GM12878 (cell line): ENCODE results near the gene SLC26A1. TPM values are rescaled to one million over a fixed set of nuclear protein-coding genes. Genes with fewer than 3 reads are reported as not detected.

Experiments
- ATAC-seq: fragments of 200-7000 bp; cut with Tn5 transposase; 3 replicates; pipeline ENCODE4 v1.9.1; 2020; ENCODE audit warnings: mild to moderate bottlenecking, moderate library complexity
- BruUV-seq: library from RNA; stranded (reverse); fragments of 400-500 nt; replicated peaks from 2 replicates; lab custom pipeline; 2021; lab: Mats Ljungman, UMichigan
- CTCF ChIA-PET: fragments of 300-600 bp; sonication (Branson Sonifier 250); formaldehyde crosslinking; extraction: SDS; loops from one replicate; lab custom pipeline; 2021; ENCODE audit warnings: inconsistent platforms; lab: Yijun Ruan, JAX
- POLR2A ChIA-PET: fragments of 350-600 bp; formaldehyde crosslinking; extraction: SDS; loops from one replicate; lab custom pipeline; 2021; ENCODE audit warnings: inconsistent platforms; lab: Charles Lee
- RAD21 ChIA-PET: fragments of 300-600 bp; sonication (Branson Sonifier 250); formaldehyde crosslinking; loops from one replicate; lab custom pipeline; 2023; ENCODE audit warnings: antibody characterized with exemption; ENCODE audit not compliant: unreplicated experiment; lab: Charles Lee
- SMC1A ChIA-PET: fragments of 300-600 bp; sonication (Branson Sonifier 250); formaldehyde crosslinking; loops from one replicate; lab custom pipeline; 2023; ENCODE audit not compliant: unreplicated experiment, uncharacterized antibody; lab: Charles Lee
- DNase-seq: peaks from one replicate; pipeline ENCODE4 v3.0.0-alpha.2; 2011; ENCODE audit warnings: low read depth, low spot score
- FAIRE-seq: peaks from 3 replicates; lab custom pipeline; 2011; peaks lifted over from hg19 to GRCh38; lab: Jason Lieb, UNC
- H2AFZ ChIP-seq: 2 replicates; pipeline ENCODE4 v1.6.0; 2011; ENCODE audit warnings: low read depth, low read length, control low read depth; ENCODE audit not compliant: control insufficient read depth
- H3K27ac ChIP-seq: 2 replicates; pipeline ENCODE4 v1.5.1; 2011; ENCODE audit warnings: control low read depth; ENCODE audit not compliant: control insufficient read depth, insufficient read depth
- H3K27me3 ChIP-seq, 2 experiments: replicated peaks in 1 of 2; 2 replicates each; pipeline versions ENCODE4 v1.6.0 to v1.6.1; 2011; ENCODE audit warnings: low read length in 1 of 2; ENCODE audit not compliant: control insufficient read depth in 2 of 2, insufficient read depth in 2 of 2
- H3K36me3 ChIP-seq, 2 experiments: 2 replicates each; pipeline ENCODE4 v1.5.1; 2011; ENCODE audit warnings: low read length in 1 of 2; ENCODE audit not compliant: control insufficient read depth in 2 of 2, insufficient read depth in 2 of 2
- H3K4me1 ChIP-seq: 2 replicates; pipeline ENCODE4 v1.6.1; 2011; ENCODE audit warnings: mild to moderate bottlenecking, low read length, moderate library complexity, mixed read lengths; ENCODE audit not compliant: control insufficient read depth, insufficient read depth
- H3K4me2 ChIP-seq: 2 replicates; pipeline ENCODE4 v1.6.0; 2011; ENCODE audit warnings: control low read depth; ENCODE audit not compliant: control insufficient read depth, insufficient read depth
- H3K4me3 ChIP-seq: fragments of 200-600 bp; sonication (generic); 2 replicates; pipeline ENCODE4 v1.5.1; 2016
- H3K79me2 ChIP-seq: 2 replicates; pipeline ENCODE4 v1.6.0; 2011; ENCODE audit warnings: low read length; ENCODE audit not compliant: control insufficient read depth, insufficient read depth
- H3K9ac ChIP-seq: 2 replicates; pipeline ENCODE4 v1.8.0; 2011; ENCODE audit warnings: low read length, control low read depth, mixed read lengths; ENCODE audit not compliant: control insufficient read depth, insufficient read depth
- H3K9me3 ChIP-seq: replicated peaks from 3 replicates; pipeline ENCODE4 v1.5.1; 2011; ENCODE audit warnings: mild to moderate bottlenecking, low read length; ENCODE audit not compliant: control insufficient read depth, insufficient read depth
- H4K20me1 ChIP-seq: 2 replicates; pipeline ENCODE4 v1.6.0; 2011; ENCODE audit not compliant: control insufficient read depth, insufficient read depth
- CHD1 ChIP-seq: IDR thresholded peaks from 2 replicates; pipeline ENCODE4 v1.6.1; 2012; ENCODE audit warnings: low read depth, low read length, improper control_type of control experiment
- EZH2 ChIP-seq: IDR thresholded peaks from 2 replicates; pipeline ENCODE4 v1.6.1; 2012; ENCODE audit warnings: low read depth, mild to moderate bottlenecking, control low read depth, inconsistent platforms, low read length, borderline replicate concordance; ENCODE audit not compliant: control insufficient read depth
- KAT2A ChIP-seq: conservative IDR thresholded peaks from 2 replicates; pipeline ENCODE4 v1.6.1; 2011; ENCODE audit warnings: low read depth, low read length; ENCODE audit not compliant: control insufficient read depth
- MTA3 ChIP-seq: IDR thresholded peaks from 2 replicates; pipeline ENCODE4 v1.6.1; 2012; ENCODE audit warnings: low read length, inconsistent platforms, borderline replicate concordance
- RAD51 ChIP-seq: fragments of 450-650 bp; IDR thresholded peaks from 2 replicates; pipeline ENCODE4 v1.6.1; 2016; ENCODE audit warnings: moderate library complexity, mild to moderate bottlenecking, inconsistent platforms
- RB1 ChIP-seq: fragments of 450-650 bp; formaldehyde crosslinking; IDR thresholded peaks from 2 replicates; pipeline ENCODE4 v1.6.1; 2017; ENCODE audit warnings: mild to moderate bottlenecking, borderline replicate concordance
- YY1 ChIP-seq: IDR thresholded peaks from 2 replicates; pipeline ENCODE4 v1.6.1; 2011; ENCODE audit warnings: low read depth, mild to moderate bottlenecking, low read length
- ZZZ3 ChIP-seq: IDR thresholded peaks from 2 replicates; pipeline ENCODE4 v1.6.1; 2011; ENCODE audit warnings: low read depth; ENCODE audit not compliant: control insufficient read depth, insufficient read length
- WGBS: methylation state at CpG from one replicate; pipeline ENCODE4 v1.1.6; 2016; ENCODE audit warnings: low lambda C conversion rate; ENCODE audit not compliant: insufficient replicate concordance, insufficient coverage; ENCODE audit errors: missing lambda C conversion rate; 5-methylcytosine and 5-hydroxymethylcytosine counted together
- in situ Hi-C: fragments of 300-500 bp; cut with MboI; formaldehyde crosslinking; loops from 9 replicates; pipeline ENCODE4 v1.14.3; 2018; ENCODE audit warnings: mixed read lengths
- intact Hi-C: fragments of 100-400 bp; cut with micrococcal nuclease; formaldehyde crosslinking; loops from one replicate; pipeline ENCODE4 v1.14.2; 2022; ENCODE audit not compliant: unreplicated experiment
- polyA plus RNA-seq, 11 experiments: library from polyadenylated mRNA; depleted of rRNA in 4 of 11; unstranded in 6 of 11; stranded (reverse) in 5 of 11; fragments of >200 nt; fragmentation: Nextera tagmentation in 4 of 11; fragmentation: Illumina TruSeq in 1 of 11; extraction: Ambion mirVana in 4 of 11; extraction: Trizol in 1 of 11; gene quantifications; 1 replicate in 1 of 11; 2 replicates in 10 of 11; pipeline versions ENCODE4 v1.2.1 to v1.2.3, GENCODE V29; 2011 to 2016; ENCODE audit warnings: inconsistent platforms in 2 of 11, missing spikeins in 2 of 11, low read depth in 1 of 11
- total RNA-seq, 4 experiments: library from RNA; depleted of rRNA in 3 of 4; stranded (reverse); fragments of >200 nt in 3 of 4; fragmentation: Illumina TruSeq in 1 of 4; extraction: Trizol in 1 of 4; gene quantifications; 2 replicates each; pipeline versions ENCODE4 v1.2.1 to v1.2.3, GENCODE V29; 2013 to 2021
- TF ChIP-seq, protein P1 (sequence below): fragments of 450-650 bp; IDR thresholded peaks from 2 replicates; pipeline ENCODE4 v1.6.1; 2017; ENCODE audit warnings: mild to moderate bottlenecking
- TF ChIP-seq, protein P2 (sequence below): fragments of 450-650 bp; formaldehyde crosslinking; IDR thresholded peaks from 2 replicates; pipeline ENCODE4 v1.5.0; 2022; ENCODE audit warnings: mild to moderate bottlenecking, missing genetic modification characterization

The SLC26A1 gene
- total and polyA plus RNA-seq, 10 of the 15 experiments (the other 5 are each of a cell fraction or from before 2014, with no cell fraction given): 0.05 to 0.96 (median 0.28) TPM; not detected in 5

DNA sequence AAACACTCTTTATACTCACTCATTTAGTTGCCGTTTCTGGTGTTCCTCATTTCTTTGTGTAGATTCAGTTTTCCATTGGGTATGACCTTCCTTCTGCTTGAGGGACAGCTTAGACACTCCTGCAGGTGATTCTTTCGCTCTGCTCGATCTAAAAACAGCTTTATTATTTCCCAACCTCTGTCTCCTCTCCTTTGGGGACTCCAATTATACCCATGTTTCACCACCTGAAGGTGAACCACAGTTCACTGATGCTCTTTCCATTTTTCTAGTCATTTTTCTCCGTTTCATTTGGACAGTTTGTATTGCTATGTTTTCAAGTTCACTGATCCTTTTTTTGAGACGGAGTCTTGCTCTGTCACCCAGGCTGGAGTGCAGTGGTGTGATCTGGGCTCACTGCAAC is 13.7 kb upstream of the SLC26A1 start:
- WGBS: 27% methylated on average over 5 of the region's 5 CpGs
- no peaks in the 10 kb centered on the region for H3K79me2 ChIP-seq
- FAIRE-seq (no peak), ATAC-seq (no peak), DNase-seq (no peak)
- peaks cover 0 to 5% of the 10 kb centered on the region in 2 experiments; a peak in 3 of 4 replicates for H3K27me3 ChIP-seq
- H3K4me2 ChIP-seq: no peak overlapping the region
- ChIA-PET POLR2A (no interaction called here), SMC1A (no interaction called here), RAD21 (no interaction called here), CTCF (no interaction called here)
- H2AFZ ChIP-seq: no peak overlapping the region
- H3K9me3 ChIP-seq: no peaks in the 10 kb centered on the region; the same call in 2 of the 3 replicates
- H3K36me3 ChIP-seq: no peaks in the 10 kb centered on the region
- H3K4me1 ChIP-seq: peaks cover 11% of the 10 kb centered on the region
- BruUV-seq: no TSS peak
- TF ChIP-seq YY1 (no peak), RAD51 (no peak), CHD1 (no peak), MTA3 (no peak), EZH2 (no peak), RB1 (no peak), ZZZ3 (no peak), KAT2A (no peak)
- TF ChIP-seq, protein P1, sequence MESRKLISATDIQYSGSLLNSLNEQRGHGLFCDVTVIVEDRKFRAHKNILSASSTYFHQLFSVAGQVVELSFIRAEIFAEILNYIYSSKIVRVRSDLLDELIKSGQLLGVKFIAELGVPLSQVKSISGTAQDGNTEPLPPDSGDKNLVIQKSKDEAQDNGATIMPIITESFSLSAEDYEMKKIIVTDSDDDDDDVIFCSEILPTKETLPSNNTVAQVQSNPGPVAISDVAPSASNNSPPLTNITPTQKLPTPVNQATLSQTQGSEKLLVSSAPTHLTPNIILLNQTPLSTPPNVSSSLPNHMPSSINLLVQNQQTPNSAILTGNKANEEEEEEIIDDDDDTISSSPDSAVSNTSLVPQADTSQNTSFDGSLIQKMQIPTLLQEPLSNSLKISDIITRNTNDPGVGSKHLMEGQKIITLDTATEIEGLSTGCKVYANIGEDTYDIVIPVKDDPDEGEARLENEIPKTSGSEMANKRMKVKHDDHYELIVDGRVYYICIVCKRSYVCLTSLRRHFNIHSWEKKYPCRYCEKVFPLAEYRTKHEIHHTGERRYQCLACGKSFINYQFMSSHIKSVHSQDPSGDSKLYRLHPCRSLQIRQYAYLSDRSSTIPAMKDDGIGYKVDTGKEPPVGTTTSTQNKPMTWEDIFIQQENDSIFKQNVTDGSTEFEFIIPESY: no peak
- TF ChIP-seq, protein P2, sequence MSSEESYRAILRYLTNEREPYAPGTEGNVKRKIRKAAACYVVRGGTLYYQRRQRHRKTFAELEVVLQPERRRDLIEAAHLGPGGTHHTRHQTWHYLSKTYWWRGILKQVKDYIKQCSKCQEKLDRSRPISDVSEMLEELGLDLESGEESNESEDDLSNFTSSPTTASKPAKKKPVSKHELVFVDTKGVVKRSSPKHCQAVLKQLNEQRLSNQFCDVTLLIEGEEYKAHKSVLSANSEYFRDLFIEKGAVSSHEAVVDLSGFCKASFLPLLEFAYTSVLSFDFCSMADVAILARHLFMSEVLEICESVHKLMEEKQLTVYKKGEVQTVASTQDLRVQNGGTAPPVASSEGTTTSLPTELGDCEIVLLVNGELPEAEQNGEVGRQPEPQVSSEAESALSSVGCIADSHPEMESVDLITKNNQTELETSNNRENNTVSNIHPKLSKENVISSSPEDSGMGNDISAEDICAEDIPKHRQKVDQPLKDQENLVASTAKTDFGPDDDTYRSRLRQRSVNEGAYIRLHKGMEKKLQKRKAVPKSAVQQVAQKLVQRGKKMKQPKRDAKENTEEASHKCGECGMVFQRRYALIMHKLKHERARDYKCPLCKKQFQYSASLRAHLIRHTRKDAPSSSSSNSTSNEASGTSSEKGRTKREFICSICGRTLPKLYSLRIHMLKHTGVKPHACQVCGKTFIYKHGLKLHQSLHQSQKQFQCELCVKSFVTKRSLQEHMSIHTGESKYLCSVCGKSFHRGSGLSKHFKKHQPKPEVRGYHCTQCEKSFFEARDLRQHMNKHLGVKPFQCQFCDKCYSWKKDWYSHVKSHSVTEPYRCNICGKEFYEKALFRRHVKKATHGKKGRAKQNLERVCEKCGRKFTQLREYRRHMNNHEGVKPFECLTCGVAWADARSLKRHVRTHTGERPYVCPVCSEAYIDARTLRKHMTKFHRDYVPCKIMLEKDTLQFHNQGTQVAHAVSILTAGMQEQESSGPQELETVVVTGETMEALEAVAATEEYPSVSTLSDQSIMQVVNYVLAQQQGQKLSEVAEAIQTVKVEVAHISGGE (CRISPR knock-in tag): no peak
- no peak overlapping the region for H3K27ac ChIP-seq
- no peak overlapping the region for H3K4me3 ChIP-seq
- no peaks in the 10 kb centered on the region for H4K20me1 ChIP-seq
- in situ Hi-C loops (loop anchor here (5.0 kb wide), 1 partner anchor 345 kb away; no protein-coding TSS in a partner anchor), intact Hi-C loops (no loop called here)
- H3K9ac ChIP-seq: no peak overlapping the region
